ENCODE data around the gene KRTAP17-1.
"Not testable (repeated sequence)": the region's sequence is repeated elsewhere in the genome, so short reads cannot be mapped to it uniquely, and the experiment has no call there.

Gene KRTAP17-1, protein sequence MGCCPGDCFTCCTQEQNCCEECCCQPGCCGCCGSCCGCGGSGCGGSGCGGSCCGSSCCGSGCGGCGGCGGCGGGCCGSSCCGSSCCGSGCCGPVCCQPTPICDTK

DNA sequence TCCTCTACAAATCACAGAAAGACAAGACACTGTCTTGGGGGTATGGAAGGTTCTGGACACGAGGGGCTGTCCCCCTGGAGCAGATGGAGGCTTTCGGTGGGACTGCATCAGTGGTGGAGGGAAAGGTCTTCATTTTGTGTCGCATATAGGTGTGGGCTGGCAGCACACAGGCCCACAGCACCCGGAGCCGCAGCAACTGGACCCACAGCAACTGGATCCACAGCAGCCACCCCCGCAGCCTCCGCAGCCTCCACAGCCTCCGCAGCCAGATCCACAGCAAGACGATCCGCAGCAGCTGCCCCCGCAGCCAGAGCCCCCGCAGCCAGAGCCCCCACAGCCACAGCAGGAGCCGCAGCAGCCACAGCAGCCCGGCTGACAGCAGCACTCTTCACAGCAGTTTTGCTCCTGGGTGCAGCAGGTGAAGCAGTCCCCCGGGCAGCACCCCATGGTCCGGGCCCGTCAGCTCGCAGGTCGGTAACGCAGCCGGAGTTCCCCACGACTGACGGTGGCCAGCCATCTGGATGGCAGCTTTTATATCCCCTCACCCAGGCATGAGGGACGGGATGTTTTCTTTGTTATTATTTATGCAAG is at the start of gene KRTAP17-1:
Gene KRTAP17-1 (minus strand): TSS at position 507 of the 591 bp plus-strand sequence. CDS start 60 bp downstream, at position 447.
- DNase-seq: no peak

DNA sequence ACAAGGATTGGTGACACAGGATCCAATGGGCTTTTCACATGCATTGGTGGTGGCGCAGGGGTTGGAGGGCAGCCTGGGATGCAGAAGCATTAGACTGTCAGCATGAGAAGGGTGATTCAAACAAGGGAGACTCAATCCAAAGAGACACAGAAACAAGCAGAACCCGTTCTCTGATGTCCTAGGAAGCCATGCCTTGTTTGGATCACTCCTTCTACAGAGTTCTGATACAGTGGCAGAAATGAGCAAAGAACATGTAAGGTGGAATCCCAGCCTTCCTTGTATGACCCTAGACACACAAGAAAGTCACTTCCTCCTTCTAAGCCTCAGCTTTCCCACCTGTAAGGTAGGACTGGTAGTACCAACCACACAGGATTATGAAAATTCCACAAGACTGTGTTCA is 48.4 kb upstream of the KRTAP17-1 start:
- DNase-seq: no peak

DNA sequence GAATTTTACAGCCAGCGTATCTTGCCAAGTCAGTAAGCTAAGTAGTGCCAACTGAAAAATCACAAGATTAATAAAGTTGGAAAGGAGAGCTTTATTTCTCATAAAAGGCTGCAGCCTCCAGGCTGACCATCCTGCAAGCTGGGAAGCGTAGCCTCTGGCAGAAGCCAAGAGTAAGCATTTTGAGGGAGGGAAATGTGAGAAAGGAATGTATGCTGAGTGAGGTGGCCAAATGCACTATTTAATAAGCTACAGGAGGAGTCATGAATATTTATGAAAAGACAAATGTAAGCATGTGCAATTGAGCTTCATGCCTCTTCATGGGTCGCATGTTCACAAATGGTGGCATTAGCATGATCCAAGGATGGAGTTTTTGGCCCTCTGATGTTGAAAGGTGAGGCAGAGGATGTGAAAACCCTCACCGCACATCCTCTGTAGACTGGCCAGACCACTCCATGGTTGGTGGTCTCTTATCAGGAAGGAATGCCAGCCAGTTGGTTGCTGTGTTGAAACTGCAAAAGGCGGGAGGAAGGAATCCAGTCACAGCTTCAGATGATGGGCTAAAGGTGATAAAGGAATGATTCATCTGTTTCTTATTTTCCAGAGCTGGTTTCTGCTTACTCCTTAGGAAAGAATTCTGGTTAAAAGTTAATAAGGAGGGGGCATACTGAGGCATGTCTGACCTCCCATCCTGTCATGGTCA is 44.9 kb upstream of the KRTAP17-1 start:
- no peak for DNase-seq

DNA sequence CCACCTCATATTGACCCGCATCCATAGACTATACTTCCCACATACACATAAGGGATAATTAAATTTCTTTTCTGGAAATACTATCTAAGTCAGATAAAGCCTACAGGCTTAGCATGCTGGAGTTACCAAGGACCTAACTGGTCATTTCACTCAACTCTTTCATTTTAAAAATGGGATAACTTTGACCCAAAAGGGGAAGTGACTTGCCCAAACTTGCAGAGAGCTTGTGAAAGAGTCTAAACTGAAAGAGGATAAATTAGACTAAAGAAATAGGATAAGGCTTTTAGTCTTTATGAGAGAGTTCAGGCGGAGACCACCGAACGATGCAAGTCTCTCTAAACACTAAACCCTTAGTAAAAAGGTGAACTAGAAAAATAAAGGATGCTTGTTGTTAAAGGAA is 39.0 kb upstream of the KRTAP17-1 start:
- no peak for DNase-seq

DNA sequence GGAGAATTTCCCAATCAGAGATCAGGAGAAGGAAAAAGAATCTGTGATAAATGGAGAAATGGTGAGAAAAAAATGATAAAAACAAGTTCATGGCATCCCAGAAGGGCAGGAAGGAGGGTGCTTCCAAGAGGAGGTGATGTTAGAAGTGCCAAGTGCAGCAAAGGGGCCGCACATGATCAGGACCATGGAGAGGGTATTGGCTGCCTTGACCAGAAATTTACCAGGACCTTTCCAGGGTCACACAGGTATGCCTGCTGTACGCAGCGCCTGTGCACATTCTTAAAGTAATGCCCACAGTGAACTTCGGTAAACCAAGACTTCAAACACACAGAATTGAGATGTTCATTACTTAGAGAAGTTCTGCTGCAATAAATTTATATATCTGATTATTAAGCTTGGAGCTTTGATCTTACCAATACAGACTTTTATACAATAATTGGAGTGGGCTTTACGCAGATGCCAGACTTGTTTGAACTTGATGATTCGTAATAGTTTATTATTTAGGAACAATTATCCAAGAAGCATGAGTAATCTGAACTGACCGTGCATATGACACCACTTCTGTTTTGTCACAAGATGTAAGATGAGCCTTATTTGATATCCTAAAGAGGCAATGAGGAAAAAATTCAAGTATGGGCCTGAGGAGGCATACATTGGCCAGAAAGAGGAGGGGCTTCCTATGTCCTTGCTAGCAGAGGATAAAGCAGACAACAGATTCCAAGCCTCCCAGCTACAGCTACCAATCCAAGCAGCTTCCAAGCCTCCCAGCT is 37.3 kb upstream of the KRTAP17-1 start:
- no peak for DNase-seq

DNA sequence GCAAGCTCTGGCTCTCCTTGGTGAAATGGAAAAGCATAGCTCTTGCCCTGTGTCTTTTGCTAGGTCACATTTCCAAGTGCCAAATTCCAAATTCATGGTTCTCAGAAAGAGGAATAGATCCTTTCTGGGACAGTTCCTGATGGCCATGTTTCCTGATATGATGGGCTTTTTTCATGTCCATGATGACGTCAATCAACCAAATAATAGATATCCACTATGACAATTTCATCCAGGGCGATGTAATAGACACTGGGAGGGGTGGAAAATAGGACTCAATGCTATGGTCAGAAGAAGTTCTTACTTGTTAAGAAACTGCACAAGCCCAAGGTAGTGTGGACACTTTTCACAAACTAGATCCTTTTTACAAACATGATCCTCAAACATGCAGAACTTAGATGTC is 35.7 kb upstream of the KRTAP17-1 start:
- no peak for DNase-seq

DNA sequence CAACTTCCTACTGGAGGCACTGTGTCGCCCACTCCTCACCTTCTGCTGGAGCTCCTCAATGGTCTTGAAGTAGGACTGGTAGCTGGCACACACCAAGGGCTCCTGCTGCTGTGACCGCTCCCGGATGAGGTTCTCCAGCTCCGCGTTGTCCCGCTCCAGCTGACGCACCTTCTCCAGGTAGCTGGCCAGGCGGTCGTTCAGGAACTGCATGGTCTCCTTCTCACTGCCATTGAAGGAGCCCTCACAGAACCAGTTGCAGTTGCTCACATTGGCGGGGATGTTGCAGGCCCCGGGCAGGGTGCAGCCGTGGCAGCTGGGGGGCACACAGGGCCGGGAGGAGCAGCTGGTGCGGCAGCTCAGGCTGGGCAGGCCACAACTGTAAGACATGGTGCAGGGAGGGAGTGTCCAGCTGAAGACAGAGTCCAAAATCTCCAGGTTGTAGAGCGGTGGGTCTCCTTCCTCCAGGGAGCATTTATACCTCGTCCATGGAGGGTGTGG is 34.9 kb upstream of the KRTAP17-1 start, which contains the start of gene KRT33A:
Gene KRT33A (minus strand): TSS at position 448 of the 498 bp plus-strand sequence. CDS start 61 bp downstream, at position 387.
- DNase-seq: not testable (repeated sequence)

DNA sequence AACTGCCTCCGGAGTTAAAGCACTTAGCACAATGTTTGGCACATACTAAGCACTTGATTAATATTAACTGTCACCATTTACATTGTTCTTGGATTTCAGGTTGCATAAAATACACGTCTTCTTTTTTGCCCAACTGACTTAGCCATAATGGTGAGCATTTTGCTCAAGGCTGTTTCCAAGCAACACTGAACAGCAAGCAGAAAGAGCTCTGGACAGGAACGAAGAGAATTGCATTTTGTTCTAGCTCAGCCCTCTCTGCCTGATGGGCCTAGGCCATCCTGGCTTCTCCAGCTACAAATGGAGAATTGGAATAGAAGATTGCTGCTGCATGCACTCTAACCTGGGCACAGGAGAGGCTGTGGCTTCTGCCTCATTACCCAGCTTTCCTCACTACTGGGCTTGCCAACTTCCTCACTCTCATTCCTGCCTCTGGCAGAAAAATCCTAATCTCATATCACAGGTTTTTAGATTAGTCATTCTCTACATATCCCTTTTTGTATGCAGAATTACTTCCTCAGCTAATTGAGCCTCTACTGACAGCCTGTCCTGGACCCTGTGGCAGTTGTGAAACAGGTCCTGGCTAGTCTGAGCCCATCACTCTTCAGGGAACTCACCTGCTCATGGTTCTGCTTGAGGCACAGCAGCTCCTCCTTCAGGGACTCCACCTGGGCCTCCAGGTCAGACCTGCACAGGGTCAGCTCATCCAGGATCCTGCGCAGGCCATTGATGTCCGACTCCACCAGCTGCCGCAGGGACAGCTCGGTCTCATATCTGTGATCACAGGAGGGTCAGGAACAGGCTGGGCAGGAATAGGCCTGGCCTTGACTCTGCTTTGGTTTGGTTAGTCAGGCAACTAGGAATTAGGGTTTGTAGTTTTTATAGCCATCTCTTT is 32.6 kb upstream of the KRTAP17-1 start:
- no peak for DNase-seq

DNA sequence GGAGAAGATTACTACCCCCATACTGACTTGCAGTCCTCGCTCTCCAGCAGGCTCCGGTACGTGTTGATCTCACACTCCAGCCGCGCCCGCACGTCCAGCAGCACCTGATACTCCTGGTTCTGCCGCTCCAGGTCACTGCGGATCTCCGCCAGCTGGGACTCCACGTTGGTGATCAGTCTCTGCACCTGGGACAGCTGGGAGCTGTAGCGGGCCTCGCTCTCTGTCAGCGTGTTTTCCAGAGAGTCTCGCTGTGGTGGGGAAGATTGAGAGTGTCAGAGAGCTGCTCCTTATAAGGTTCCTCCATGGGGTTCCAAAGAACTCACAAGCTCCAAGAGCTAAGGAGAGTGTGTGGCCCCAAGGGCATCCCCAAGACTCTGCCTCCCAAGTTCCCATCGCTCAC is 30.9 kb upstream of the KRTAP17-1 start:
- not testable (repeated sequence) for DNase-seq

DNA sequence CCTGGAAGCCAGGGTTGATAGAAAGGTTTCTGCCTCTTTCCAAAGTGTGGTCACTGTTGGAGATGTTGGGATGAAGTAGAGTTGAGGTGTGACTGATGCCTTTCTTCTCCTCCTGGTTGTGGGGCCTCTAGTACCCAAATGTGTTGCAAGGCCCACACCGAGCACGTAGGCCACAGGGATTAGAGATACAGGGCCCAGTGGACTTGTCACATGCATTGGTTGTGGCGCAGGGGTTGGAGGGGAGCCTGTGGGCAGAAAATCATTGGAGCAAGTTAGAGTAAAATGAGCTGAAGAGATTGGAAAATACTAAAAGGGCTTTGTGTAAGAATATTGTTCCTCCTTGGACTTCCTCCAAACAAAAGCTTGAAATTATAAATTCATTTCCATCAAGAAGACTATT is 30.5 kb upstream of the KRTAP17-1 start:
- no peak for DNase-seq

DNA sequence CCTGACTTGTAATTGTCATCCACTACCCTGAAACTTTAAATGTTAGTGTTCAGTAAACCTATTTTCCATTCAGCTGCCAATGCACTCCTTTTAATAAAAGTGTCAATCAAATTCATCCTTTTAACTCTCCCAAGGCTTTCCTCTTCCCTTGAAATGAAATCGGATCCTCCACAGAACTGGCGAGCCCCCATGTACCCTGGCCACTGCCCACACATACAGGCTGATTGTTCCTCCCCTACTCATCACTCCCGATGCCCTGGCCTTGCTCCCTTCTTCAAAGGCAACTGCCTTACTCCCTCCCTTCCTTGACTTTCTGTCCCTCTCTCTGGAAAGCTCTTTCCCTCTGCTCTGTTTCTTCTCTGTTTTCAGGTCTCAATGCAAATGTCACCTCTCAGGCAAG is 27.5 kb upstream of the KRTAP17-1 start:
- DNase-seq: no peak

DNA sequence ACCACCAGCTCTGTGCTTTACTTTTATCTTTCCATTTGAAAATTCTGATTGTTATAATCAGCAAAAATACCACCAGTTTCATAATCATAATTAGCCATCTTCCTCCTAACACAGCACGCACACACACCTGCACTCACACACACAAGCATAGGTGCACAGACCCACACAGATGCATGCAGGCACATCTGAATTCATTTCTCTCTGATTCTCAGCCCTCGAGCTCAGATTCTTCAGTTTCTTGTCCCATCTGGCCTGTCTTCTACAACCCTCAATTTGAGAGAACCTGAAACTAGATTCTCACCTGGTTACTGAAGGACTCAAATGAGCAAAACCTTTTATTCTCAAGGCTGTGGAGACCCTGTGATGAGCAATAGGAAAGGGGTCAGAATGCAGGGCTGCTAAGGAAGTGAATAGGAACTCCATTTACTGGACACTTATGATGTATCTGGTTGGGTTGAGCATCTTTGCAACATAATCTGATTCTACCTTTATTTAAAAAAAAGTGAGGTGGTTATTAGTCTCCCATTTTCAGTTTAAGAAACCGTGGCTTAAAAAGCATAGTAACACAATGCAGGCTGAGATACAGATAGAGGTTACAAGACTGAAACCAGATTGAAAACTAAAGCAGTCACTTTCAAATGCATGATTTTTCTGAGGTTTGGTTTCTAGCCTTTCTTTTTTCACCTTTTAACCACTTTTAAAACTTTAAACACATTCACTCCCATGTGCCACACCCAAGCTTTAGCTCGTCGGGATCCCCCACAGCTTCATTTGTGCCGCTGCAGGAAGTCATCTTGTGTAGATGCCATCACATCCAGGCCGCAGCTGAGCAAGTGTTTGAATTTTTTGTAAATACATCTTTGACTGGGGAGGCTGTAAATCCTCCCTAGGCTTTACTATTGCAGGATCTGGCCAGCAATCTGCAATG is 25.7 kb upstream of the KRTAP17-1 start:
- DNase-seq: no peak

DNA sequence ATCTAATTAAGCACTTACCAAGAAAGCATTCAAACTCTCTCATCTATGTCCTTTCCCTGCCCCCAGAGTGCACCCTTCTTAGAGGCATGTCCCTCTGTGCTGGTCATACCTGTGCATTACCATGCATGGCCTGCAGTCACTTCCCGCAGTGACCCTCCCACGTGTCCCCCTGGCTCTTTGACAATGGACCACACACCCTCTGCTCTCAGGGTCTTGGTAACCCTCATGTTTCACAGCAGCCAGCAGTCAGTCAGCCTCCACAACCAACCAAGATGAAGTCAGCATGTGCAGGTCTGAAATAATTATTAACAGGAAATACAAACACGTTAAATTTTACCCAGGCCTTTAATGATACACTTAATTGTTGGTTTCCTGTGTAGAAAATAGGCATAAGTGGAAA is 25.0 kb upstream of the KRTAP17-1 start:
- no peak for DNase-seq

DNA sequence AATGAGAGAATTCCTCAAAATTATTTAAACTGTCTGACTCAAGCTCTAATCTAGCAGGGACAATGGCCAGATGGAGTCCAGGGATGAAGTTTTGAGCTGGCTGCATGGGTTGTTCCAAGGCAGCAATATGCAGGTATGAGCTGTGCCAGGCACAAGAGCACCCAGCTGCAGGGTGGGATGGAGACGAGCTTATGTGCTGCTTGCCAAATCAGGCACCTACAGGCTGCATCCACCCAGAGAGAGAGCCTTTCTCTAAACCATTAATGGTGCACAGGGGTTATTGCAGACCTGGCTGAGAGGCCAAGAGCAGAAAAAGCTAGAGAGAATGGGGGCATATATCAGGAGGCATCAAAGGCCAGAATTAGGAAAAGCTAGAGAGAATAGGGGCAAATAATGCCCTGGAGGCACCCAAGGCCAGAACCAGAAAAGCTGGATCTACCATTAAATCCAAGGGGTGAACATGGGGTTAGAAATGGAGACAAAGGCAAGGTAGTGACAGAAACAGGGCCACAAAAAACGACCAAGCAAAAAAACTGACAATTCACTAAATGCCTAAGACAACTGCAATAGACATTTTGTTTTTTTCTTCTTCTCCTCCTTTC is 24.2 kb upstream of the KRTAP17-1 start:
- no peak for DNase-seq

DNA sequence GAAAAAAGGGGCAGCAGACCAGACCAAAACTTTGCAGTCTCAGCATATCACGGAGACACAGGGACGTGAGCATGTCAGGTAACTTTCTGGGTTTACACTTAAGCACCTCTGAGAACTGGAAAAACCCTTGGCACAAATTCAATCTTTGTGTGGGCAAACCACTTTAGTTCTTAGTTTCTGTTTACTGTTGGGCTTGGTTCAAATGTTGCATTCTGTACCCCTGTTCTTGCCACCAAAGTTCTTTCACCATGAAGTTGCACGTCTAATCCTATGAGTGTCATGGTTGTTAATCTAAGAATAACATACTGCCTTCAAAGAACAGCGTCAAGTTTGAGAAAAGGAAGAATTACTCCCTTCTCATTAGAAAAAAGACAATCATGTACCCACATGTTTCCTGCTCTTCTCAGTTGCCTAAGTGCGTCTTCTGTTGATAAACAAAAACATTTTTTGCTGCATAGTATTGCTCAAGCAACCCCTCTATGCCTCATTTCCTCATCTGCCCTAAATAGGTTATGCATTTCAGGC is 23.5 kb upstream of the KRTAP17-1 start:
- no peak for DNase-seq

DNA sequence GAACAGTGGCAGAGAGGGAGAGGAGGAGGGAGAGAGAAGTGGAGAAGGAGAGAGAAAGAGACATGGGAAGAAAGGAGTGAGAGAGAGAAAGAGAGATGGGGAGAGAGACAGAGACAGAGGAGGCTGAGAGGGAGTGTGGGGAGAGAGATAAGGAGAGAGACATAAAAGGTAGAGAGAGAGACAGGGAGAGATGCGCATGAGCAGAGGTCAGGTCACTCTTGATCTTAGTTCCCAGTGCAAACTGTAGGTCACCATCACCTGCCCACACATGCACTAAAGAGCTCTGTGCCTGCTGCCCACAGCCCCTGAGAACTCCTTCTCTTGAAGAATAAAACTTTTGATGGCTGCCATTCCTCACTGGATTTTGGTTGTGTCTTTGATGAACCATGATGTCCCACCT is 20.2 kb upstream of the KRTAP17-1 start:
- no peak for DNase-seq

DNA sequence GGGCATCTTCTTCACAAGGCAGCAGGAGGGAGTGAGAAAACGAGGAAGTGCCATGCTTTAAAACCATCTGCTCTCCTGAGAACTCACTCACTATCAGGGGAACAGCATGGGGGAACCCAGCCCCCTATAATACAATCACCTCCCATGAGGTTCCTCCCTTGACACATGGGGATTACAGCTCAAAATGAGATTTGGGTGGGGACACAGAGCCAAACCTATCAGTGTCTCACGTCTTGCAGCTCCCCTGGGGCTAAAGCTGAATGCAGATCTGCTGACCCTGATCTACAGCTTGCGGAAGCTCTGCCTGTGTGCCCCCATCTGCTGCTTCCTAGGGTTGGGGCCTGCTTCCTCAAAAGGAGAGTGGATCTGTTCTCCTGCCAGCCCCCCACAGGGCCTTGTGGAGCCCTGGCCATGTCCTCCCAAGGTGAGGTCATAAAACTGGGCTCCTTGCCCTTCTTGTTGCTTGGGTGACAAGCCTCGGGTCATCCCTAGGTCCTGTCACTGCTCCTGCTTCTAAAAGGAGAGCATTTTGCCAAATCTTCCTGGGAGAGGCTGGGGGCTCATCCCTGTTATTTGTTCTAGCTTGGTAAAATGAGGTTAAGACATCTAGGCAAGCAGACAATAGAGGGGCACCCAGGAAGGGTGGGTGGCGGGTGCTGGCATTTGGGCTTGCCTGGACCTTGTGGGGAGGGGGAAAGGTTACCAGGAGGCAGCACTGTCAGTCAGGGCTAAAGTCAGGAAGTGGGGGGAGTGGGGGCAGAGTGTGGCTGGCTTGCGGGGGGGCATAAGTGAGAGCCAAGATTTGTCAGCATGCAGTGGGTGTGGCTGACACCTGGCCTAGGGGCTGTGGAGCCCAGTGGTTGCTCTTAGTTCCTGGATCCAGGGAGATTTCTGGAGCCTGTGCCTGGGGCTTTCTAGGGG is 19.1 kb upstream of the KRTAP17-1 start:
- DNase-seq: no peak

DNA sequence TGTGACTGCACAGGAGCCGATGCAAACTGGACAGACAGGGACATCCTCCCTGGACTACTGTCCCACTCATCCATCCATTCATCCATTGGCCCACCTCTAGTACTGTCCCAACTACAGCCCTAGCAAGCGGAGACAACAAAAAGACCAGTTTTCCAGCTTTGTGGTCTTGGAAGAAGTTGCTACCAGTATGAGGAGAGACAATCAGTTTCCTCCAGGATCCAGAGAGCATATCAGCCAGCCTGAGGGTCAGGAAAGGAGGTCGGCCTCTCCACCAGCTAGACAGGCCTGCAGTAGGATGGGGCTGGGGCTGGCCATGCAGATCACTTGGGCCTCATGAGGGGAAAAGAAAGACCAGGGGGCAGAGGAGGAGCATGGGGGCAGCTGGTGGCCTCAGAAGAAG is 18.3 kb upstream of the KRTAP17-1 start:
- no peak for DNase-seq

DNA sequence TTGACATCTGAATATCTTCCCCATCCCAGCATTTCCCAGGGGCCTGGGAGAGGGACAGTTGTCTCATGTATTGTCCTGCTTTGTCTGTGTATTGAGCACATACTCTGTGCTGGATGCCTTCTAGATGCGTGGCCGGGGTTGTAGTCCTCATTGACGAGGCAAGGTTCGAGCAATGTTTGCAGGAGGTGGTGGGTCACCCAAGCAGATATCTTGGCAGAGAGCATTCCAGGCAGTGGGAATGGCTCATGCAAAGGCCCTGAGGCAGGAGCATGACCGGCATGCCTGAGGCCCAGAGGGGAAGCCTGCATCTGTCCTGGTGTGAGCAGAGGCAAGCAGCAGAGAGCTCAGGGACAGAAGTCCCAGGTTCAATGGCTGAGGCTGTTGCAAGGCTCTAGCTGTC is 17.6 kb upstream of the KRTAP17-1 start:
- no peak for DNase-seq

Data from NCI-H2171 treated with DMSO at 0.1 percent for 48 hours (cell line).